SJCRH30 (cell line): Measurements from ENCODE around the gene ARHGEF9. TPM values are rescaled to one million over a fixed set of nuclear protein-coding genes. Genes with fewer than 3 reads are reported as not detected.

Experiments
- DNase-seq, 2 experiments: peaks; one replicate each; pipeline ENCODE4 v3.0.0-alpha.2; 2015 to 2020
- H3K27ac ChIP-seq: fragments of 250-450 bp; sonication (Bioruptor Pico); 2 replicates; pipeline ENCODE4 v1.5.1; 2020; ENCODE audit warnings: mild to moderate bottlenecking, moderate library complexity
- H3K27me3 ChIP-seq: fragments of 250-450 bp; sonication (Bioruptor Pico); 2 replicates; pipeline ENCODE4 v1.5.1; 2020; ENCODE audit warnings: mild to moderate bottlenecking, moderate library complexity
- H3K36me3 ChIP-seq: fragments of 250-450 bp; sonication (Bioruptor Pico); 2 replicates; pipeline ENCODE4 v1.5.1; 2020; ENCODE audit warnings: mild to moderate bottlenecking, moderate library complexity
- H3K4me1 ChIP-seq: fragments of 250-450 bp; sonication (Bioruptor Pico); 2 replicates; pipeline ENCODE4 v1.5.1; 2020; ENCODE audit warnings: mild to moderate bottlenecking, moderate library complexity
- H3K4me3 ChIP-seq: fragments of 250-450 bp; sonication (Bioruptor Pico); 2 replicates; pipeline ENCODE4 v1.5.1; 2020; ENCODE audit warnings: mild to moderate bottlenecking, moderate library complexity
- H3K9me3 ChIP-seq: fragments of 250-450 bp; sonication (Bioruptor Pico); replicated peaks from 2 replicates; pipeline ENCODE4 v1.5.1; 2020; ENCODE audit warnings: mild to moderate bottlenecking, moderate library complexity
- total RNA-seq: library from RNA; depleted of rRNA; stranded (reverse); fragments of >200 nt; shearing (Covaris generic); gene quantifications from 2 replicates; pipeline ENCODE4 v1.2.3, GENCODE V29; 2014

Gene ARHGEF9
- total RNA-seq, 1 experiment from 2014 or later, result 47.9 TPM

DNA sequence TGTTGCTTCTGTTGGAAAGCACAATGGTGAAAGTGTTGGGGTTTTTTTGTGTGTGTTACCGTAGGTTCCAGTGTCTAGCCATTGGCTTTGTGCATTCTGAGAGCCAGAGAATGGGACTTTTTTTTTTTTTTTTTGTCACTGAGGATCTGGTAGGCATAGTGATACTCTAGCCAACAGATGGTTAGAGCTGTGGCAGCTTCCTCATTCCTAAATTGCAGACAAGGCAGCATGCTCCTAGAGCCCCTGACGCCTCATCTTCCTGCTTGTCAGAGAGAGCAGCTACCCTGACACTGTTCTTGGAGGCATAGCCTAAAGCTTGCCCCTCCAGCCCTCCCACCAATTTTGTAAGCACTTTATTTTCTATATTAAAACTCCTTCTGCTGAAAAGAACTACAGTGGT, 27.0 kb downstream of the ARHGEF9 start:
- no peak overlapping the region for H3K27ac ChIP-seq
- H3K27me3 ChIP-seq, result no peaks in the 10 kb centered on the region
- H3K4me1 ChIP-seq, result 0 out of 2 replicates have a peak, but pooled peaks cover 3% of the 10 kb centered on the region
- H3K36me3 ChIP-seq, result no peaks in the 10 kb centered on the region
- no peak overlapping the region for H3K4me3 ChIP-seq
- no peak for DNase-seq
- H3K9me3 ChIP-seq, result no peaks in the 10 kb centered on the region; the same call in 1 of the 2 replicates

DNA sequence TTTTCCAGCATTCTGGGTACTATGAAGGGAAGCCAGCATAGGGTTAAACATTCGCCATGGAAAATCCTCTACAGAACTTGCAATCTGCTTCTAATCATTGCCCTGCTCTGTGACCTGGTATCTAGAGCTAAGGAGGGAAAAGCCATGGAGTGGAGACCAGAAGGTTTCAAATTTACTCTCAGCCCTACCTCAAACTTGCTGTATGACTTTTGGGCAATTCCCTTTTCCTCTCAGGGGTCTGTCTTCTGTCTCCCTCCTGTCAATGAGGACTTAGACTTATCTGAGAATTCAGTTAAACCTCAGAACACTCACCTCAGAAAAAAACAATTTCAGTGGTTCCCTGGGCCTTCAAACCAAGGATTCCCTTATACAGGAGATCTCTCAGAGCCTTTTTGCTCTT, 29.1 kb downstream of the ARHGEF9 start:
- no peaks in the 10 kb centered on the region for H3K36me3 ChIP-seq
- no peak for DNase-seq
- no peak overlapping the region for H3K27ac ChIP-seq
- H3K27me3 ChIP-seq, result no peaks in the 10 kb centered on the region
- peak overlapping the region; percentile 69; the same call in 1 of the 2 replicates for H3K4me3 ChIP-seq
- no peaks in the 10 kb centered on the region for H3K9me3 ChIP-seq
- 0 out of 2 replicates have a peak, but pooled peaks cover 3% of the 10 kb centered on the region for H3K4me1 ChIP-seq

- DNase-seq, result peak; percentile 94
- H3K27me3 ChIP-seq, result no peaks in the 10 kb centered on the region
- H3K9me3 ChIP-seq, result no peaks in the 10 kb centered on the region
- H3K4me3 ChIP-seq, result peak overlapping the region; percentile 69
- H3K27ac ChIP-seq, result peak overlapping the region; percentile 74
- no peaks in the 10 kb centered on the region for H3K36me3 ChIP-seq
- 0 out of 2 replicates have a peak, but pooled peaks cover 3% of the 10 kb centered on the region for H3K4me1 ChIP-seq
Measured at GRCh38 chrX:63754860-63755579, 30.0 kb downstream of the ARHGEF9 start.

DNA sequence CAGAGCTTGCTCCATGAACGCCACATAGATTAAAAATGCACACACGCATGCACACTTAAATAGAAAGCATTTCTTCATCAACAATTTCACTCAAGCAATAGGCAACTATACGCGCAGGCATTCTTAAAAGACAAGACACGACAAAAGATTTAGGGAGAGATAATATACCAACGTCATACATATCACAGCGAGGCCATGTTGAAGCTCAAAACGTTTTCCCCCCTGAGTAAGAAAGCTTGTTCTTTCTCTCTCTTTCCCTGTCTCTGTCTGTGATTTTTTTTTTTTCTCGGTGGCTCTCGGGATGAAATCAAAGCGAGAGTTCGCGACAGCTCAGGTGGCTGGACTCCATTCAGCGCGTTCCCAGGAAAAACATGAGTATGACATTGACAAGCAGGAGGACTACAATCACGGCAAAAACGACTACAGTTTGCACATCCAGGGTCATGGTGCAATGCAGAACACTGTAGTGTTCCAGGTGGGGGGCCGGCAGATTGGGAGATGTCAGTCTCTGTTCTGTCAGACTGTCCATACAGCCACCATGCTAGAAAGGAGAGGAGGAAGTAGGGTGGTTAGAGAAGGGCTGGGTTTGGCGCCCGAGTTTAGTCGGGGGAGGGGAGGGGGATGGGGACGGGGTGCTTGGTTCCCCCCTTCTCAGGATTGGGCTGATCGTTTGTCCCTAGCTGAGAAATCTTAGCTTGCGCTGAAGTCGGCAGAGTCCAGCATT, 30.7 kb downstream of the ARHGEF9 start:
- Histone ChIP-seq H3K4me1 (0 out of 2 replicates have a peak, but pooled peaks cover 3% of the 10 kb centered on the region), H3K27ac (peak overlapping the region; percentile 74), H3K4me3 (peak overlapping the region; percentile 69), H3K36me3 (no peaks in the 10 kb centered on the region), H3K9me3 (no peaks in the 10 kb centered on the region), H3K27me3 (no peaks in the 10 kb centered on the region)
- no peak for DNase-seq

DNA sequence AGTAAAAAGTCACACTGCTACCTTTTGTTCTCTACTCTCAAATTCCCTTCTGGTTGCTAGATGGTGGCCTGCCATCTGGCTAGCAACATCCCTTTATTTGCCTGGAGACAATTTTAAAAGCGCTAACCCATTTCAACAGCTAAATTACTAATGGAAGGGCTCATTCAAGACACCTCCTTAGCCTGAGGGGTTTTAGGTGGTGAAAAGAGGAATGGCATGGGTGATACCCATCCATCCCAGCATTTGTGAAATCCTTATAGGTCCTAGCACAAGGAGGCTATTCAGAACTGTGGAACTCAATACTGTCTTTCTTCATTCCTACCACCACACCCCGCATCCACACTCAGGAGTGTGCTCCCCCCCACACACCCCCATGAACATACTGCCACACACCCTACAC, 33.5 kb downstream of the ARHGEF9 start:
- H3K9me3 ChIP-seq, result no peaks in the 10 kb centered on the region

GRCh38 chrX:63750811-63751210, 34.2 kb downstream of the ARHGEF9 start:
- 0 out of 2 replicates have a peak, but pooled peaks cover 2% of the 10 kb centered on the region for H3K4me1 ChIP-seq
- no peaks in the 10 kb centered on the region for H3K36me3 ChIP-seq
- H3K27me3 ChIP-seq, result no peaks in the 10 kb centered on the region
- no peak for DNase-seq
- H3K4me3 ChIP-seq, result no peak overlapping the region
- no peaks in the 10 kb centered on the region for H3K9me3 ChIP-seq
- H3K27ac ChIP-seq, result no peak overlapping the region

More for the DNA sequence above, 33.5 kb downstream of the ARHGEF9 start:
- no peak overlapping the region for H3K27ac ChIP-seq
- H3K4me1 ChIP-seq, result 0 out of 2 replicates have a peak, but pooled peaks cover 3% of the 10 kb centered on the region
- no peaks in the 10 kb centered on the region for H3K27me3 ChIP-seq
- H3K4me3 ChIP-seq, result no peak overlapping the region
- H3K36me3 ChIP-seq, result no peaks in the 10 kb centered on the region
- no peak for DNase-seq

DNA sequence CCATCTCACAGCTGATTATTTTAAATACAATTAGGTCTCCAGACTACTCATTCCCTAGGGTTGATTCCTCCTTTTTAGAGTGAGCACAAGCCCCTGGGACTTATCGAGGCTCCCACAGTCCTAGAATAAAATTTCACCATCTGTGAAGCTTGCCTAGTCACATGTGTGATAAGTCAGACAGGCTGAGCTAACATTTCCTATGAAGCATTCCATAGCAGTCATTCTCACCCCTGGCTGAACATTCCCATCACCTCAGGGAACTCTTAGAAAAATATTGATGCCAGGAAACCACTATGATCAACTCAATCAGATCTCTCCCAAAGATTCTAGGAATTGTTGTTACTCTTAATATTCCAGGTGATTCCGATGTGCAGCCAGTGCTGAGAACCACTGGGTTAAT, 37.7 kb downstream of the ARHGEF9 start:
- Histone ChIP-seq H3K27ac (no peak overlapping the region), H3K4me3 (no peak overlapping the region), H3K27me3 (no peaks in the 10 kb centered on the region), H3K4me1 (no peaks in the 10 kb centered on the region), H3K9me3 (no peaks in the 10 kb centered on the region), H3K36me3 (no peaks in the 10 kb centered on the region)
- no peak for DNase-seq

DNA sequence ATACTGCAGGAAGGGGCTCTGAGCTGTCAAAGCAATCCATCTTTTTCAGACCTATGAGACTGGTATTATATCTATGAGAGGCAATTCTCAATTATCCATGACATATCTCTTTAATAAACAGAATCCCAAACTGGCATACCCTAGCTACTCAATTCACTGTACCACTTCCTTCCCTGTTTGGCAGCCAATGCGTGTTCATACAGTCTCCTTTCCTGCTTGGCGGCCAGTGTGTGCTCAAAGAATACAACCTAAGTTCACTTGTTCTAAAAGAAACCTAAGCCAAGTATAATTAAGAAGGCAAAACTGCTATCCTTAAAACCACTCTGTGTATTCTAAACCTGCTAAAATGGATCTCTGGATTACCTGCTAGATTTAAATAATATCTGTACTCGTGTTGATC, 38.3 kb downstream of the ARHGEF9 start:
- DNase-seq, result no peak
- H3K4me1 ChIP-seq, result no peaks in the 10 kb centered on the region
- no peaks in the 10 kb centered on the region for H3K36me3 ChIP-seq
- no peaks in the 10 kb centered on the region for H3K9me3 ChIP-seq
- H3K27ac ChIP-seq, result no peak overlapping the region
- no peak overlapping the region for H3K4me3 ChIP-seq
- H3K27me3 ChIP-seq, result no peaks in the 10 kb centered on the region

DNA sequence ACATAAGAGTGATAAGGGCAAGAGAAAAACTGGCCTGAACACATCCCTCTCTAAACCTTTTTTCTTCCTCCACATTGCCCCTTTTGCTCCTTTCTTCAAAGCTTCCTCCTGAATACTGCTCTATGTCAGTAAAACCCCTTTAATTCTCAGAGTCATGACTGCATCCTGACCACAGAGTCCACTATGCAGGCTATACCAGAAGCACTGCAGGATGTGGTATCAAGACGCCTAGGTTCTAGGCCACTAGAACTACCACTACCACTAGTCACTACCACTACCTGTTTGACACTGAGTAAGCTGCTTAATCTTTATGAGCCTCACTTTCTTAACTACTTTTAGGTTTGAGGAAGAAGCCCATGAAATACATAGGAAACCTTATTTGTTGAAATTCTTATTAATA, 38.7 kb downstream of the ARHGEF9 start:
- Histone ChIP-seq H3K27me3 (no peaks in the 10 kb centered on the region), H3K36me3 (no peaks in the 10 kb centered on the region), H3K4me3 (no peak overlapping the region), H3K4me1 (no peaks in the 10 kb centered on the region), H3K27ac (no peak overlapping the region), H3K9me3 (no peaks in the 10 kb centered on the region)
- DNase-seq, result no peak

GRCh38 chrX:63744850-63745394, 40.1 kb downstream of the ARHGEF9 start:
- Histone ChIP-seq H3K36me3 (no peaks in the 10 kb centered on the region), H3K4me1 (no peaks in the 10 kb centered on the region), H3K27me3 (no peaks in the 10 kb centered on the region), H3K4me3 (no peak overlapping the region), H3K9me3 (no peaks in the 10 kb centered on the region), H3K27ac (no peak overlapping the region)
- no peak for DNase-seq

- Histone ChIP-seq H3K36me3 (no peaks in the 10 kb centered on the region), H3K27ac (no peak overlapping the region), H3K9me3 (no peaks in the 10 kb centered on the region), H3K4me1 (no peaks in the 10 kb centered on the region), H3K4me3 (no peak overlapping the region), H3K27me3 (no peaks in the 10 kb centered on the region)
- DNase-seq, result no peak
Measured at GRCh38 chrX:63743596-63743995, 41.4 kb downstream of the ARHGEF9 start.

- DNase-seq, result no peak
- H3K9me3 ChIP-seq, result no peaks in the 10 kb centered on the region
- no peaks in the 10 kb centered on the region for H3K27me3 ChIP-seq
Measured at GRCh38 chrX:63740382-63740781, 44.6 kb downstream of the ARHGEF9 start.

GRCh38 chrX:63739885-63740284, 45.1 kb downstream of the ARHGEF9 start:
- no peaks in the 10 kb centered on the region for H3K9me3 ChIP-seq
- no peaks in the 10 kb centered on the region for H3K36me3 ChIP-seq
- no peaks in the 10 kb centered on the region for H3K4me1 ChIP-seq
- H3K27ac ChIP-seq, result no peak overlapping the region
- no peak overlapping the region for H3K4me3 ChIP-seq
- H3K27me3 ChIP-seq, result no peaks in the 10 kb centered on the region
- DNase-seq, result no peak

More at GRCh38 chrX:63740382-63740781, 44.6 kb downstream of the ARHGEF9 start:
- Histone ChIP-seq H3K4me1 (no peaks in the 10 kb centered on the region), H3K4me3 (no peak overlapping the region), H3K27ac (no peak overlapping the region), H3K36me3 (no peaks in the 10 kb centered on the region)

GRCh38 chrX:63738696-63739095, 46.3 kb downstream of the ARHGEF9 start:
- no peak for DNase-seq
- no peak overlapping the region for H3K27ac ChIP-seq
- H3K36me3 ChIP-seq, result no peaks in the 10 kb centered on the region
- H3K4me3 ChIP-seq, result no peak overlapping the region
- no peaks in the 10 kb centered on the region for H3K4me1 ChIP-seq
- H3K9me3 ChIP-seq, result no peaks in the 10 kb centered on the region
- H3K27me3 ChIP-seq, result no peaks in the 10 kb centered on the region
